ENCODE measurements around the gene C1orf115. TPM values are rescaled to one million over a fixed set of nuclear protein-coding genes. Genes with fewer than 3 reads are reported as not detected.

C1orf115 gene
- total RNA-seq, 4 donors from 2014 or later = 27.4 to 63.0 (median 38.9) TPM

DNA sequence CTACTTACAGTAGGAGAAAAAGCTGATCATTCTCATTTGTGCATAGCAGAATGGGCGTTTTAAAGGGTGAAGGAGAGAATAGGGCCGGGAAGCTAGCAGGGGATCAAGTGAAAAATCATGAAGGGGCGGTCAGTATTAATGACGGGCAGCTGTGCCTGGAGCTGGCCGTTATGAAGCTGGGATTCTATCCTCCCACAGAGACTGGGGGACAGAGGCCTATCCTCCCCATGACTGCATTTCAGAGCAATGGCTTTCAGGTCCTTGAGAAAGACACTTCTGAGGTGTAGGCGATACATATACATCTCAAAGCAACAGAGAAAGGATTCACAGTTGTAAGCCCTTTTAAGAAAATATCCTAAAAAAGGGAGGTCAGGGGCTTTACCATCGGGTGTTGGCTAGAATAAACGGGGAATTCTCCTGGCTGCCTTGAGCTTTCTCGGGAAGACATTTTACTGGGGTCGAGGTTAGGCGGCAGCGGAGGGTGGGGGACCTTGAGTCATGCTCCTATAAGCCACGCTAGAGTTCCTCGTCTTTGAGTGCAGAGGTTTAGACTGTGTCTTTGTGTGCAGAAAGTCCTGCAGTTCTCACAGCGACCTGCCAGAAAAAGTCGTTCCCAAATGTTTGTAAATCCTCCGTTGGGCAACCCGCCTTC is 57.4 kb downstream of the C1orf115 start:
- ATAC-seq (ENCODE audit: low FRiP score) = peak; percentile 24
- no peak for DNase-seq (ENCODE audit: low spot score)
- TF ChIP-seq, protein P1, sequence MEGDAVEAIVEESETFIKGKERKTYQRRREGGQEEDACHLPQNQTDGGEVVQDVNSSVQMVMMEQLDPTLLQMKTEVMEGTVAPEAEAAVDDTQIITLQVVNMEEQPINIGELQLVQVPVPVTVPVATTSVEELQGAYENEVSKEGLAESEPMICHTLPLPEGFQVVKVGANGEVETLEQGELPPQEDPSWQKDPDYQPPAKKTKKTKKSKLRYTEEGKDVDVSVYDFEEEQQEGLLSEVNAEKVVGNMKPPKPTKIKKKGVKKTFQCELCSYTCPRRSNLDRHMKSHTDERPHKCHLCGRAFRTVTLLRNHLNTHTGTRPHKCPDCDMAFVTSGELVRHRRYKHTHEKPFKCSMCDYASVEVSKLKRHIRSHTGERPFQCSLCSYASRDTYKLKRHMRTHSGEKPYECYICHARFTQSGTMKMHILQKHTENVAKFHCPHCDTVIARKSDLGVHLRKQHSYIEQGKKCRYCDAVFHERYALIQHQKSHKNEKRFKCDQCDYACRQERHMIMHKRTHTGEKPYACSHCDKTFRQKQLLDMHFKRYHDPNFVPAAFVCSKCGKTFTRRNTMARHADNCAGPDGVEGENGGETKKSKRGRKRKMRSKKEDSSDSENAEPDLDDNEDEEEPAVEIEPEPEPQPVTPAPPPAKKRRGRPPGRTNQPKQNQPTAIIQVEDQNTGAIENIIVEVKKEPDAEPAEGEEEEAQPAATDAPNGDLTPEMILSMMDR (IDR thresholded peaks at IDR 0.05) = no peak

DNA sequence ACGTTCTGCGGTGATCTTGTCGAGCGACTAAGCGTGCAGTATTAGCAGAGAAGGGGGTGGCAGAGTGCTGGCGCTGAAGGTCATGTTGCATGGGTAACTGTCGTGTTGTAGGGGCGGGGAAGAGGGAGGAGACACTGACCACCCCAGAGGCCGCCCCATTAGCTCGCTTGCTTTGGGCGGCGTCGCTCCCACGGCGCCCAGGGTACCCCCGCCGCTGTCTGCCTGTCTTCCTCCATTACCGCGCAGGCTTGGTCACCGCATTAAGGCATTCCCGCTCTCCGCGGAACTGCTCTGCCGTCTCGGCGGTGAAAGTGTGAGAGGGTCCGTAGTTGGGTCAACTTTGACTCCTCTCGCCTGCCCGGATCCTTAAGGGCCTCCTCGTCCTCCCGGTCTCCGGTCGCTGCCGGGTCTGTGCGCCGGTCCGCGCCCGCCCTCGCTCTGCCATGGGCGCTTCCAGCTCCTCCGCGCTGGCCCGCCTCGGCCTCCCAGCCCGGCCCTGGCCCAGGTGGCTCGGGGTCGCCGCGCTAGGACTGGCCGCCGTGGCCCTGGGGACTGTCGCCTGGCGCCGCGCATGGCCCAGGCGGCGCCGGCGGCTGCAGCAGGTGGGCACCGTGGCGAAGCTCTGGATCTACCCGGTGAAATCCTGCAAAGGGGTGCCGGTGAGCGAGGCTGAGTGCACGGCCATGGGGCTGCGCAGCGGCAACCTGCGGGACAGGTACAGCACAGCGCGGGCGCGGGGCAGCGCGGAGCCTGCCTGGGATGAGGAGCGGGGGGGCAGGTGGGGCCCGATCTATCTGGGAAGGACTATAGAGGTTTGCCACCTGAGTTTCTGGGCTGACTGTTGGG is 58.1 kb downstream of the C1orf115 start, which contains the start of gene MTARC2:
TSS of gene MTARC2 (plus strand) at position 234 of the 846 bp plus-strand sequence. CDS start at position 444, 210 bp downstream.
- TF ChIP-seq, protein P1 (IDR thresholded peaks at IDR 0.05) = no peak
- ATAC-seq (ENCODE audit: low FRiP score) (peak; percentile 93), DNase-seq (ENCODE audit: low spot score) (peak; percentile 40)

Other genes starting within 250 kb of the C1orf115 start
- 10 to 100 TPM in 1 of 4 donors, 1 to 10 TPM in 3; 7.7 to 24.4 (median 9.0) TPM for gene MARK1, start 162.2 kb upstream of the C1orf115 start, total RNA-seq
- gene MTARC2, start 58.0 kb downstream of the C1orf115 start, total RNA-seq = 10 to 100 TPM; 15.7 to 31.6 (median 26.7) TPM
- gene MTARC1, start 96.5 kb downstream of the C1orf115 start, total RNA-seq = 100 to 1,000 TPM in 3 of 4 donors, 10 to 100 TPM in 1; 87.2 to 394 (median 192) TPM
- 10 to 100 TPM; 26.4 to 46.7 (median 34.5) TPM for gene HLX, start 189.1 kb downstream of the C1orf115 start, total RNA-seq